Neural cell (in vitro differentiated cells): ENCODE data around the gene BLOC1S4. TPM values are rescaled to one million over a fixed set of nuclear protein-coding genes. Genes with fewer than 3 reads are reported as not detected.

Experiments
- H2AFZ ChIP-seq: fragments of 200-600, 300-800 bp; sonication (generic), shearing (Covaris generic); 2 replicates; pipeline ENCODE4 v1.6.0; 2014; ENCODE audit warnings: low read depth, mild to moderate bottlenecking, antibody characterized with exemption, low read length, moderate library complexity
- H3F3A ChIP-seq: fragments of 200-600 bp; shearing (Covaris generic); 2 replicates; pipeline ENCODE4 v1.6.1; 2016; ENCODE audit warnings: mild to moderate bottlenecking, moderate library complexity, mixed read lengths, antibody characterized with exemption, low read length; ENCODE audit not compliant: insufficient read depth, poor library complexity, severe bottlenecking
- H3K27ac ChIP-seq: fragments of 200-600, 300-800 bp; sonication (generic), shearing (Covaris generic); 2 replicates; pipeline ENCODE4 v1.5.1; 2014; ENCODE audit warnings: mild to moderate bottlenecking, low read length, moderate library complexity
- H3K27me3 ChIP-seq: fragments of 300-800, 200-600 bp; sonication (generic), shearing (Covaris generic); 2 replicates; pipeline ENCODE4 v1.6.0; 2014; ENCODE audit warnings: mild to moderate bottlenecking, low read depth, low read length, moderate library complexity; ENCODE audit not compliant: insufficient read depth
- H3K36me3 ChIP-seq: fragments of 300-800, 200-600 bp; sonication (generic), shearing (Covaris generic); 2 replicates; pipeline ENCODE4 v1.5.1; 2014; ENCODE audit warnings: mild to moderate bottlenecking, antibody characterized with exemption, low read length, moderate library complexity; ENCODE audit not compliant: insufficient read depth
- H3K4me2 ChIP-seq: fragments of 300-800, 200-600 bp; sonication (generic), shearing (Covaris generic); 2 replicates; pipeline ENCODE4 v1.6.0; 2014; ENCODE audit warnings: mild to moderate bottlenecking, low read length
- H3K4me3 ChIP-seq: fragments of 300-800, 200-600 bp; sonication (generic), shearing (Covaris generic); 2 replicates; pipeline ENCODE4 v1.5.1; 2014; ENCODE audit warnings: mild to moderate bottlenecking, low read length, moderate library complexity
- H3K79me2 ChIP-seq: fragments of 200-600 bp; shearing (Covaris generic); replicated peaks from 2 replicates; pipeline ENCODE4 v1.6.0; 2014; ENCODE audit warnings: mild to moderate bottlenecking, low read length, moderate library complexity; ENCODE audit not compliant: insufficient read depth
- H3K9ac ChIP-seq: fragments of 300-800, 200-600 bp; sonication (generic), shearing (Covaris generic); 2 replicates; pipeline ENCODE4 v1.6.1; 2016; ENCODE audit warnings: mild to moderate bottlenecking, low read length, mixed read lengths
- H3K9me2 ChIP-seq: fragments of 200-600 bp; shearing (Covaris generic); 2 replicates; pipeline ENCODE4 v1.6.1; 2016; ENCODE audit warnings: mild to moderate bottlenecking, low read length, mixed read lengths; ENCODE audit not compliant: insufficient read depth
- H3K9me3 ChIP-seq: fragments of 200-600, 300-800 bp; sonication (generic), shearing (Covaris generic); 2 replicates; pipeline ENCODE4 v1.6.1; 2016; ENCODE audit warnings: mild to moderate bottlenecking, mixed run types, low read length, moderate library complexity, mixed read lengths
- H4K20me1 ChIP-seq: fragments of 200-600 bp; shearing (Covaris generic); 2 replicates; pipeline ENCODE4 v1.6.1; 2016; ENCODE audit warnings: mild to moderate bottlenecking, mixed run types; ENCODE audit not compliant: insufficient read depth
- EP300 ChIP-seq: fragments of 450-650 bp; conservative IDR thresholded peaks from 2 replicates; pipeline ENCODE4 v1.6.1; 2014; ENCODE audit warnings: antibody characterized with exemption, mild to moderate bottlenecking, moderate library complexity; ENCODE audit not compliant: poor library complexity, severe bottlenecking
- EZH2 ChIP-seq: fragments of 200-600, 300-800 bp; shearing (Covaris generic), sonication (generic); IDR thresholded peaks from 2 replicates; pipeline ENCODE4 v1.6.1; 2014; ENCODE audit warnings: antibody characterized with exemption, low read length, borderline replicate concordance, mild to moderate bottlenecking; ENCODE audit not compliant: insufficient read depth, poor library complexity, severe bottlenecking
- MXI1 ChIP-seq: fragments of 450-650 bp; conservative IDR thresholded peaks from 2 replicates; pipeline ENCODE4 v1.6.1; 2014; ENCODE audit warnings: antibody characterized with exemption, mild to moderate bottlenecking; ENCODE audit not compliant: poor library complexity, severe bottlenecking
- POLR2AphosphoS5 ChIP-seq: IDR thresholded peaks from 2 replicates; pipeline ENCODE4 v1.6.1; 2012
- RAD21 ChIP-seq: fragments of 450-650 bp; conservative IDR thresholded peaks from 2 replicates; pipeline ENCODE4 v1.6.1; 2014; ENCODE audit warnings: antibody characterized with exemption, mild to moderate bottlenecking, moderate library complexity
- SMC3 ChIP-seq: fragments of 450-650 bp; conservative IDR thresholded peaks from 2 replicates; pipeline ENCODE4 v1.6.1; 2014; ENCODE audit warnings: antibody characterized with exemption, mild to moderate bottlenecking, moderate library complexity; ENCODE audit not compliant: poor library complexity
- TAF1 ChIP-seq: IDR thresholded peaks from 2 replicates; pipeline ENCODE4 v1.6.1; 2012; ENCODE audit warnings: low read depth
- polyA plus RNA-seq: library from polyadenylated mRNA; depleted of rRNA; stranded (reverse); fragments of >200 nt; gene quantifications from 2 replicates; pipeline ENCODE4 v1.2.3, GENCODE V29; 2014
- TF ChIP-seq, protein P1 (sequence below): IDR thresholded peaks from 2 replicates; pipeline ENCODE4 v1.6.1; 2012; ENCODE audit warnings: borderline replicate concordance
- TF ChIP-seq, protein P2 (sequence below): fragments of 450-650 bp; IDR thresholded peaks from 2 replicates; pipeline ENCODE4 v1.5.1; 2014; ENCODE audit warnings: antibody characterized with exemption, mild to moderate bottlenecking, moderate library complexity; ENCODE audit not compliant: poor library complexity, severe bottlenecking

BLOC1S4 gene
- polyA plus RNA-seq, 1 donor from 2014 or later = 21.2 TPM

DNA sequence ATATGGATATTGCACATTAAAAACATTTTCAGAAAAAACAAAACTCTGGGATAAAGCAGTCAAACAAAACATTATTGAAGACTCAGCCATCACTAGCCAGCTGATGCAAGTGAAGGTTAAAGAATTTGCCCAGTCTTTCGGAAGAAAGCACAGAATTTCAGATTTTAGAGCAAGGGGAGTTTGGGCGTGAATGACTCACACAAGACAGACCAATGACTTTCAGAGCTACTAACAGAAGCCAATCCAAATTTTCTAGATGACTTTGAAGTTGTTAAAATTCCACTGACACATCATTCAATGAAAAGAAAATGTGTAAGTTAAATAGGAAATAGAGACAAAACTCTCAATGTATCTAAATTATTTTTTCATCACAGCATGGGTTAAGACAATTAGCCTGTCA is 10.3 kb upstream of the BLOC1S4 start:
- Histone ChIP-seq H3K9me3 (no peaks in the 10 kb centered on the region), H2AFZ (no peak overlapping the region), H3K9me2 (no peaks in the 10 kb centered on the region), H3K9ac (no peak overlapping the region), H3K36me3 (peaks cover 15% of the 10 kb centered on the region), H4K20me1 (no peaks in the 10 kb centered on the region), H3F3A (peaks cover 6% of the 10 kb centered on the region), H3K4me2 (no peak overlapping the region), H3K4me3 (peak overlapping the region; percentile 93), H3K27me3 (no peaks in the 10 kb centered on the region), H3K27ac (no peak overlapping the region), H3K79me2 (peaks cover 54% of the 10 kb centered on the region)
- TF ChIP-seq MXI1 (no peak), TAF1 (no peak), EZH2 (no peak), SMC3 (no peak), RAD21 (no peak), POLR2AphosphoS5 (no peak), EP300 (no peak)
- TF ChIP-seq, protein P1, sequence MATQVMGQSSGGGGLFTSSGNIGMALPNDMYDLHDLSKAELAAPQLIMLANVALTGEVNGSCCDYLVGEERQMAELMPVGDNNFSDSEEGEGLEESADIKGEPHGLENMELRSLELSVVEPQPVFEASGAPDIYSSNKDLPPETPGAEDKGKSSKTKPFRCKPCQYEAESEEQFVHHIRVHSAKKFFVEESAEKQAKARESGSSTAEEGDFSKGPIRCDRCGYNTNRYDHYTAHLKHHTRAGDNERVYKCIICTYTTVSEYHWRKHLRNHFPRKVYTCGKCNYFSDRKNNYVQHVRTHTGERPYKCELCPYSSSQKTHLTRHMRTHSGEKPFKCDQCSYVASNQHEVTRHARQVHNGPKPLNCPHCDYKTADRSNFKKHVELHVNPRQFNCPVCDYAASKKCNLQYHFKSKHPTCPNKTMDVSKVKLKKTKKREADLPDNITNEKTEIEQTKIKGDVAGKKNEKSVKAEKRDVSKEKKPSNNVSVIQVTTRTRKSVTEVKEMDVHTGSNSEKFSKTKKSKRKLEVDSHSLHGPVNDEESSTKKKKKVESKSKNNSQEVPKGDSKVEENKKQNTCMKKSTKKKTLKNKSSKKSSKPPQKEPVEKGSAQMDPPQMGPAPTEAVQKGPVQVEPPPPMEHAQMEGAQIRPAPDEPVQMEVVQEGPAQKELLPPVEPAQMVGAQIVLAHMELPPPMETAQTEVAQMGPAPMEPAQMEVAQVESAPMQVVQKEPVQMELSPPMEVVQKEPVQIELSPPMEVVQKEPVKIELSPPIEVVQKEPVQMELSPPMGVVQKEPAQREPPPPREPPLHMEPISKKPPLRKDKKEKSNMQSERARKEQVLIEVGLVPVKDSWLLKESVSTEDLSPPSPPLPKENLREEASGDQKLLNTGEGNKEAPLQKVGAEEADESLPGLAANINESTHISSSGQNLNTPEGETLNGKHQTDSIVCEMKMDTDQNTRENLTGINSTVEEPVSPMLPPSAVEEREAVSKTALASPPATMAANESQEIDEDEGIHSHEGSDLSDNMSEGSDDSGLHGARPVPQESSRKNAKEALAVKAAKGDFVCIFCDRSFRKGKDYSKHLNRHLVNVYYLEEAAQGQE = no peak
- TF ChIP-seq, protein P2, sequence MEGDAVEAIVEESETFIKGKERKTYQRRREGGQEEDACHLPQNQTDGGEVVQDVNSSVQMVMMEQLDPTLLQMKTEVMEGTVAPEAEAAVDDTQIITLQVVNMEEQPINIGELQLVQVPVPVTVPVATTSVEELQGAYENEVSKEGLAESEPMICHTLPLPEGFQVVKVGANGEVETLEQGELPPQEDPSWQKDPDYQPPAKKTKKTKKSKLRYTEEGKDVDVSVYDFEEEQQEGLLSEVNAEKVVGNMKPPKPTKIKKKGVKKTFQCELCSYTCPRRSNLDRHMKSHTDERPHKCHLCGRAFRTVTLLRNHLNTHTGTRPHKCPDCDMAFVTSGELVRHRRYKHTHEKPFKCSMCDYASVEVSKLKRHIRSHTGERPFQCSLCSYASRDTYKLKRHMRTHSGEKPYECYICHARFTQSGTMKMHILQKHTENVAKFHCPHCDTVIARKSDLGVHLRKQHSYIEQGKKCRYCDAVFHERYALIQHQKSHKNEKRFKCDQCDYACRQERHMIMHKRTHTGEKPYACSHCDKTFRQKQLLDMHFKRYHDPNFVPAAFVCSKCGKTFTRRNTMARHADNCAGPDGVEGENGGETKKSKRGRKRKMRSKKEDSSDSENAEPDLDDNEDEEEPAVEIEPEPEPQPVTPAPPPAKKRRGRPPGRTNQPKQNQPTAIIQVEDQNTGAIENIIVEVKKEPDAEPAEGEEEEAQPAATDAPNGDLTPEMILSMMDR = no peak

DNA sequence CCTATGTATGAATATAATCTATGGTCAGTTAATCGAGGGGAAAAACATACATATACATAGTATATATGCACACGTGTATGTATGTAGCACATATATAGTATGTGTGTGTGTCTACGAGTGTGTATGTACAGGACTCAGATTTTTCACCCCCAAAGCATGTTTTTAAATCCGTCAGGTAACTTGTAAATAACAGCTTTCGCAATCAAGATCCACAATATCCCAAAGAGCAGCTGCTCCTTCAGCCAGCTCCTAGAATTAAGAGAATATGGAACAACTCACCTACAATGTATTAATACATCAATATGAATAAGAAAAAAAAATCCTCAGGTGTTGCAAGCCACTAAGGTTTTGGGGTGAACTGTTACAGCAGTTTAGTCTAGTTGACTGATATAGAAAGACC is 9.8 kb upstream of the BLOC1S4 start:
- peaks cover 10% of the 10 kb centered on the region for H3F3A ChIP-seq
- H3K9me2 ChIP-seq = no peaks in the 10 kb centered on the region
- no peak overlapping the region for H3K9ac ChIP-seq
- no peaks in the 10 kb centered on the region for H4K20me1 ChIP-seq
- no peak overlapping the region for H3K27ac ChIP-seq
- H3K4me2 ChIP-seq = peak overlapping the region; percentile 8
- H3K79me2 ChIP-seq = peaks cover 54% of the 10 kb centered on the region
- peaks cover 15% of the 10 kb centered on the region for H3K36me3 ChIP-seq
- no peaks in the 10 kb centered on the region for H3K9me3 ChIP-seq
- TF ChIP-seq, protein P1 = no peak
- TF ChIP-seq EZH2 (no peak), SMC3 (no peak), EP300 (no peak), MXI1 (no peak), POLR2AphosphoS5 (no peak), RAD21 (no peak), TAF1 (no peak)
- TF ChIP-seq, protein P2 = no peak
- no peak overlapping the region for H2AFZ ChIP-seq
- peak overlapping the region; percentile 93 for H3K4me3 ChIP-seq
- H3K27me3 ChIP-seq = no peaks in the 10 kb centered on the region
